Activated naive CD8-positive, alpha-beta T cell (primary cell): Measurements from ENCODE around the gene CD80.
A peak's percentile ranks its signal among the peaks of the same experiment; 100 is the strongest.
"Not testable (repeated sequence)": the region's sequence is repeated elsewhere in the genome, so short reads cannot be mapped to it uniquely, and the experiment has no call there.

Experiments used
- H3K27ac Mint-ChIP-seq: one replicate; pipeline ENCODE4 v1.8.0; 2021; ENCODE audit warnings: mixed read lengths
- H3K27me3 Mint-ChIP-seq: one replicate; pipeline ENCODE4 v1.8.0; 2021; ENCODE audit warnings: mixed read lengths
- H3K36me3 Mint-ChIP-seq: one replicate; pipeline ENCODE4 v1.8.0; 2021; ENCODE audit warnings: mixed read lengths
- H3K4me1 Mint-ChIP-seq: one replicate; pipeline ENCODE4 v1.8.0; 2021; ENCODE audit warnings: low read depth, mixed read lengths
- H3K4me3 Mint-ChIP-seq: one replicate; pipeline ENCODE4 v1.8.0; 2021; ENCODE audit warnings: mild to moderate bottlenecking, mixed read lengths
- H3K9me3 Mint-ChIP-seq: one replicate; pipeline ENCODE4 v1.8.0; 2021; ENCODE audit warnings: low read depth, mixed read lengths

CD80 gene

GRCh38 chr3:119562307-119562961 lies 3.0 kb upstream of the CD80 start:
- H3K4me1 Mint-ChIP-seq, result peaks cover 16% of the 10 kb centered on the region
- no peaks in the 10 kb centered on the region for H3K9me3 Mint-ChIP-seq
- no peaks in the 10 kb centered on the region for H3K36me3 Mint-ChIP-seq
- H3K27ac Mint-ChIP-seq, result peak overlapping the region; percentile 22
- H3K27me3 Mint-ChIP-seq, result no peaks in the 10 kb centered on the region
- H3K4me3 Mint-ChIP-seq, result no peak overlapping the region

DNA sequence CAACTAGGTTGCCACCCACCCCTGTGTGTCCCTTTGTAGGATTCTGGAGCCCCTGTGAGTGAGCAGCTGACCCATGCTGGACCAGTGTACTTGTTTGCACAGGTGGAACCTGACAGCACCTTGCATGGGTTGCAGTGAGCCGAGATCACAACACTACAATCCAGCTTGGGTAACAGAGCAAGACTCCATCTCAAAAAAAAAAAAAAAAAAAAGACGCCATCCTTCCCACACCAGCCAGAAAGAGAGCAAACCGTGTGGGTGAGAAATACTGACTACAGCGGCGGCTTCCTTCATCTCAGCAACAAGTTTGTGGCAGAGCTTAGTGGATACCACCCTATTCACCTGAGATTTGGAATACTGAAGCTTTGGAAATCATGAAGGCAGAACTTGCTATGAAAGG lies 746 bp upstream of the CD80 start:
- H3K4me1 Mint-ChIP-seq, result peaks cover 16% of the 10 kb centered on the region
- H3K27me3 Mint-ChIP-seq, result no peaks in the 10 kb centered on the region
- no peaks in the 10 kb centered on the region for H3K9me3 Mint-ChIP-seq
- H3K36me3 Mint-ChIP-seq, result no peaks in the 10 kb centered on the region
- no peak overlapping the region for H3K27ac Mint-ChIP-seq
- no peak overlapping the region for H3K4me3 Mint-ChIP-seq

- Mint-ChIP-seq H3K9me3 (no peaks in the 10 kb centered on the region), H3K4me3 (no peak overlapping the region), H3K27me3 (no peaks in the 10 kb centered on the region), H3K4me1 (peaks cover 16% of the 10 kb centered on the region), H3K36me3 (no peaks in the 10 kb centered on the region), H3K27ac (no peak overlapping the region)
Measured at GRCh38 chr3:119558626-119559317, 642 bp downstream of the CD80 start.

- Mint-ChIP-seq H3K4me3 (no peak overlapping the region), H3K27ac (no peak overlapping the region), H3K36me3 (no peaks in the 10 kb centered on the region), H3K4me1 (peaks cover 16% of the 10 kb centered on the region), H3K9me3 (no peaks in the 10 kb centered on the region), H3K27me3 (no peaks in the 10 kb centered on the region)
Measured at GRCh38 chr3:119557877-119558269, 1.5 kb downstream of the CD80 start.

DNA sequence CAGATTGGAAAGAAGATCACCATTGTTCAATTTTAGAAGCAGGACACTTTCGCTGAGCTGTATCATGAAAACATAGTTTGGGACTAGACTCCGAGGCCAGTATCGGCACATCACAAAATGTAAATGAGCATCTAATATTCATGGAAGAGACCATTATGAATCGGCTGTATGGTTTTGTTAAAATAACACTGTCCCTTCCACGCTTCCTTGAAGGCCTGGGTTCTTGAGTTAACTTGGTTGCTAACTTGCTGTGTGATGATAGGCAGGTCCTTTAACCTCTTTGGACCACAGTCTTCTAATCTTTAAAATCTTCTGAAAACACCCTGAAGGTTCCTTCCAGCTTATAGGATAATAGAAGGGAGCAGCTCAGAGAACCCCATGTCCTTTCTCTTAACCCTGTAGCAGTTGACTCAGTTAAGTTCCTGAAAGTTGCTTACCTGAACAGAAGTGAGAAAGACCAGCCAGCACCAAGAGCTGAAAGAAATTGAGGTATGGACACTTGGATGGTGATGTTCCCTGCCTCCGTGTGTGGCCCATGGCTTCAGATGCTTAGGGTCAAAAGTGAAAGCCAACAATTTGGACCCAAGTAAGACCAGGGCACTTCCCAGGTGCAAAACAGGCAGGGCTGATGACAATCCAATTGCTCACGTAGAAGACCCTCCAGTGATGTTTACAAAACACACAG lies 2.1 kb downstream of the CD80 start:
- H3K4me1 Mint-ChIP-seq, result peaks cover 11% of the 10 kb centered on the region
- H3K27me3 Mint-ChIP-seq, result no peaks in the 10 kb centered on the region
- H3K9me3 Mint-ChIP-seq, result no peaks in the 10 kb centered on the region
- H3K27ac Mint-ChIP-seq, result no peak overlapping the region
- no peaks in the 10 kb centered on the region for H3K36me3 Mint-ChIP-seq
- H3K4me3 Mint-ChIP-seq, result no peak overlapping the region

GRCh38 chr3:119555929-119556328 lies 3.5 kb downstream of the CD80 start:
- Mint-ChIP-seq H3K27me3 (no peaks in the 10 kb centered on the region), H3K36me3 (peaks cover 2% of the 10 kb centered on the region), H3K9me3 (no peaks in the 10 kb centered on the region), H3K4me3 (no peak overlapping the region), H3K27ac (no peak overlapping the region), H3K4me1 (peaks cover 11% of the 10 kb centered on the region)

DNA sequence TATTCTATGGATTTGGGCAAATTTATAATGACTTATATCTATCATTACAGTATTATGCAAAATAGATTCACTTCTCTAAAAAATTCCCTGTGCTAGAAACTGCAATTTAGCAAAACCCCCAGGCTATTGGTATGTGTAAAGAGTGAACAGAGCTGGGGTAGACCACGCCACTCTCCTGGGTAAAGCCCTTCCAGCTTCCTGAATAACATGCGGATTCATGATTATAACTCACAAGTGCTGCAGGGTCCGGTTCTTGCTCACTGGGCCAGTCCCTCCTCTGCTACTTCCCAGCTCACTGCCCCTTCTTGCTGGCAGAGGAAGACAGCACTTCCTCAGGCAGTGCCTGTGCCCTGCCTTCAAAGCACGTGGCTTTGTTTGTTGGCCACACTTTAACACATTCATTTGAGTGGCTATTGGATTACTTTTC lies 4.1 kb downstream of the CD80 start:
- Mint-ChIP-seq H3K27me3 (no peaks in the 10 kb centered on the region), H3K9me3 (no peaks in the 10 kb centered on the region), H3K27ac (no peak overlapping the region), H3K36me3 (peaks cover 2% of the 10 kb centered on the region), H3K4me3 (no peak overlapping the region), H3K4me1 (peaks cover 11% of the 10 kb centered on the region)

DNA sequence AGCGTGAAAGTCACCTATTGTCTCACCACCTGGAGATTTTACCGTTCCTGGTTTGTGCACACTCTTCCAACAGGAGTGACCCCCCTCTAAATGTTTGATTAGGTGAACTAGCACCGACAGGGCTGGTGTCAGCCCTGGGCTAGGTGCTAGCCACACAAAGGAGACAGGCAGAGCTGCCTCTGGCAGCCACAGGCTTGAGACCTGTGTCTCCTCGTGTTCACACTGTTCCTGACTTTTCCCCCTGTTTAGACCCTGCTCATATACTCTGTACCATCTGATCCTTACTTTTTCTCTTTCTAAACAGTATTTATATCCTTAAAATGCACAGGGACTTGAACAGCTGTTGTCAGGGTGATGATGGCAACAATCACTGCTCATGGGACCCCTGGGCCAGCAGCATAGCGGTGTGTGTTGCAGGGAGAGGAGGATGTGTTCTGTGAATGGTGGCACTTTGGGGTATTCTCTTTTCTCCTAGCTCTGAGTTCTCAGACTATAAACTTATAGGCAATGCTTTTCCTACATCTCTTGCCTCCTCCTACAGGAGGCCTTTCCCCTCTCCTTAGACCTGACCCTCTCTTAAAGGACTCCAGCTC lies 5.5 kb downstream of the CD80 start:
- no peak overlapping the region for H3K4me3 Mint-ChIP-seq
- peaks cover 2% of the 10 kb centered on the region for H3K36me3 Mint-ChIP-seq

GRCh38 chr3:119552928-119553327 lies 6.5 kb downstream of the CD80 start:
- H3K36me3 Mint-ChIP-seq, H3K4me3 Mint-ChIP-seq, H3K4me1 Mint-ChIP-seq, H3K9me3 Mint-ChIP-seq, H3K27me3 Mint-ChIP-seq, H3K27ac Mint-ChIP-seq: not testable (repeated sequence)

More for the DNA sequence above, 5.5 kb downstream of the CD80 start:
- Mint-ChIP-seq H3K9me3 (no peaks in the 10 kb centered on the region), H3K27me3 (no peaks in the 10 kb centered on the region), H3K4me1 (peaks cover 7% of the 10 kb centered on the region), H3K27ac (no peak overlapping the region)

- Mint-ChIP-seq H3K9me3 (no peaks in the 10 kb centered on the region), H3K27ac (no peak overlapping the region), H3K4me1 (no peaks in the 10 kb centered on the region), H3K36me3 (peaks cover 2% of the 10 kb centered on the region), H3K4me3 (no peak overlapping the region), H3K27me3 (no peaks in the 10 kb centered on the region)
Measured at GRCh38 chr3:119551598-119551997, 7.8 kb downstream of the CD80 start.

DNA sequence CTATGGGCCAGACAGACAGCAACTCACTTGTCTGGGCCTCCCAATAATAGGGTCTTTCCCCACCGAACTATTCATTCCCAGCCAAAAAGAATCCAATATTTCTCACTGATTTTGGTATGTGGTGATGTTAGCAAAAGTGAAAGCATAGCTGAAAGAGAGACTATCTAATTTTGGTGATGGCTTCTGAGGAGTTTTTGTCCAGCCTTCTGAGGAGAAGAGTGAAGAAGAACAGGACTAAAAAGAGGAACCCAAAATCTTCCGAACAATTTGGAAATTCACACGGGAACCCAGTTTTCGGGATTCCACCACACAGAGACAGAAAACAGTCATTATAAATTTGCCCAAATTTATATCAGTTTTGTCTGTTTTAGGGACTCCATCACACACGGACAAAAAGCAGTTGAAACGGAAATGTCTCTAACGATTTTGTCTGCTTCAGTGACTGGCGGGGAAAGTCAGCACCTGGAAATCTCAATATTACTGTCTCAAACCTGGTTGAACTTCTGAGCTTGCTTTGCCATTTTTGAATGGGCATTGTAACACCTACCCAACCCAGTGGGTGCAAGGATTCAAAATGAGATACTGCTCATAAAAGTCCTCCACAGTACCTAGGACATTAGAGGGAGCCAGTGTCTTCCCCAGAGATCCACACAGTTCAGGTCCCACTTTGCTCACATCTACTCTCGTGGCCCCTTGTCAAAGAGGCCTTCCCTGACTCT lies 9.1 kb downstream of the CD80 start:
- no peak overlapping the region for H3K27ac Mint-ChIP-seq
- no peak overlapping the region for H3K4me3 Mint-ChIP-seq
- H3K36me3 Mint-ChIP-seq, result peaks cover 2% of the 10 kb centered on the region
- H3K4me1 Mint-ChIP-seq, result no peaks in the 10 kb centered on the region
- no peaks in the 10 kb centered on the region for H3K27me3 Mint-ChIP-seq
- H3K9me3 Mint-ChIP-seq, result no peaks in the 10 kb centered on the region

- Mint-ChIP-seq H3K9me3 (no peaks in the 10 kb centered on the region), H3K4me1 (no peaks in the 10 kb centered on the region), H3K27ac (no peak overlapping the region), H3K27me3 (no peaks in the 10 kb centered on the region), H3K36me3 (peaks cover 2% of the 10 kb centered on the region), H3K4me3 (no peak overlapping the region)
Measured at GRCh38 chr3:119548341-119548740, 11.1 kb downstream of the CD80 start.

DNA sequence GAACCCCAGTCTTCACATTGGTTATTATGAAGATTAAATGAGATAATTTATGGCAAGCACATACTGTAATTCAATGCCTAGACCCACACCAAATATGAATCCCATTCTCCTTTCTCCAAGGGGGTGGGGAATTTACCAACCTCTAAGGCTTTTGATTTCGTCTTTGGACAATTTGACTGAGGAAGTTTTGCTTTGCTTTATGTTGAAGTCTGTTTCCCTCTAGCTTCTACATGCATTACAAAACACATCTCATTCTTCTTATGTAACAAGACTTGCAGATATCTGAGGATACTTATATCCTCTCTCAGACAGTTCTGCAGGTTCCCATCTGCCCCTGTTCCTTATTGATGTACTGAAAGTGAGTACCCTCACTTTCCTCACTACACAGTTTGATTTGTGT lies 12.2 kb downstream of the CD80 start:
- Mint-ChIP-seq H3K27ac (no peak overlapping the region), H3K4me1 (no peaks in the 10 kb centered on the region), H3K9me3 (no peaks in the 10 kb centered on the region), H3K27me3 (no peaks in the 10 kb centered on the region), H3K36me3 (peaks cover 2% of the 10 kb centered on the region), H3K4me3 (no peak overlapping the region)

DNA sequence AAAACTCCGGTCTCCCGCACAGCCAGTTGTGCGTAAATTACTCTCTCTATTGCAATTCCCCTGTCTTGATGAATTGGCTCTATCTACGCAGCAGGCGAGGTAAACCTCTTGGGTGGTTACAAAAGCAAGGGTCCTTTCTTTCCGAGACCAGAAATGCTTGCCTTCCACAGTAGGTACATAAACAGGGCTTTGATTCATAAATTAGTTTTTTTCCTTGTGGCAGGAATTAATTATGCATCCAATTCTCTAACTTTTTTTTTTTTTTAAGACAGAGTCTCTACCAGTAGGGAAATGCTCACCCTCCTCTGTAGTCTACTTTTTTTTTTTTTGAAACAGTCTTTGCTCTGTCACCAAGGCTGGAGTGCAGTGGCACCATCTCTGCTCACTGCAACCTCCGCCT lies 16.3 kb downstream of the CD80 start:
- H3K9me3 Mint-ChIP-seq, result no peaks in the 10 kb centered on the region
- H3K27ac Mint-ChIP-seq, result no peak overlapping the region
- H3K27me3 Mint-ChIP-seq, result no peaks in the 10 kb centered on the region
- H3K36me3 Mint-ChIP-seq, result no peaks in the 10 kb centered on the region
- H3K4me3 Mint-ChIP-seq, result no peak overlapping the region
- no peaks in the 10 kb centered on the region for H3K4me1 Mint-ChIP-seq
